Spinal cord (tissue), 10 donors: ENCODE data around the gene CCS. TPM values are rescaled to one million over a fixed set of nuclear protein-coding genes. Genes with fewer than 3 reads are reported as not detected.

Experiments
- DNase-seq, 6 donors: peaks; one replicate each; pipeline versions ENCODE4 v3.0.0 to v3.0.0-alpha.2; 2013 to 2015; ENCODE audit warnings: low spot score in 6 of 6, low read depth in 4 of 6
- H3K27ac ChIP-seq: one replicate; pipeline ENCODE4 v1.5.1; 2013; ENCODE audit warnings: low read depth, low read length, control low read depth
- H3K27me3 ChIP-seq: one replicate; pipeline ENCODE4 v1.6.1; 2013; ENCODE audit warnings: low read length; ENCODE audit not compliant: control insufficient read depth, insufficient read depth
- H3K36me3 ChIP-seq: one replicate; pipeline ENCODE4 v1.6.1; 2013; ENCODE audit warnings: low read length; ENCODE audit not compliant: control insufficient read depth, insufficient read depth
- H3K4me1 ChIP-seq: one replicate; pipeline ENCODE4 v1.6.1; 2013; ENCODE audit warnings: low read length; ENCODE audit not compliant: control insufficient read depth, insufficient read depth
- H3K4me3 ChIP-seq: one replicate; pipeline ENCODE4 v1.5.1; 2013; ENCODE audit warnings: low read depth, low read length, control low read depth
- H3K9me3 ChIP-seq: one replicate; pipeline ENCODE4 v1.6.1; 2013; ENCODE audit warnings: low read length; ENCODE audit not compliant: control insufficient read depth, insufficient read depth
- WGBS: methylation state at CpG from one replicate; pipeline ENCODE4 v1.1.5; 2013; ENCODE audit warnings: missing lambda C conversion rate; ENCODE audit not compliant: insufficient coverage; 5-methylcytosine and 5-hydroxymethylcytosine counted together
- polyA plus RNA-seq, 2 donors: library from polyadenylated mRNA; unstranded; fragments of 120-200 nt; gene quantifications; one replicate each; pipeline ENCODE4 v1.2.1, GENCODE V29; 2013; ENCODE audit not compliant: insufficient read length in 2 of 2
- total RNA-seq, 2 donors: library from RNA; depleted of rRNA in 1 of 2; stranded (reverse); fragments of 120-200 nt in 1 of 2; fragments of >200 nt in 1 of 2; gene quantifications; one replicate each; pipeline versions ENCODE4 v1.2.3 to v1.2.4, GENCODE V29; 2013 to 2014
- donor health status: healthy.

The CCS gene
- total and polyA plus RNA-seq, 4 donors: 17.0 to 81.4 (median 61.6) TPM

GRCh38 chr11:66559866-66560676 is 32.9 kb upstream of the CCS start:
- Histone ChIP-seq H3K4me3 (no peak overlapping the region), H3K9me3 (no peaks in the 10 kb centered on the region), H3K27ac (no peak overlapping the region), H3K36me3 (peaks cover 38% of the 10 kb centered on the region), H3K4me1 (peaks cover 8% of the 10 kb centered on the region), H3K27me3 (peaks cover 13% of the 10 kb centered on the region)
- 79% methylated on average over 22 of the region's 27 CpGs for WGBS
- DNase-seq: no peak

GRCh38 chr11:66561178-66561974 is 31.6 kb upstream of the CCS start:
- DNase-seq: no peak
- Histone ChIP-seq H3K4me3 (no peak overlapping the region), H3K9me3 (no peaks in the 10 kb centered on the region), H3K4me1 (peaks cover 8% of the 10 kb centered on the region), H3K27ac (no peak overlapping the region), H3K36me3 (peaks cover 49% of the 10 kb centered on the region), H3K27me3 (peaks cover 13% of the 10 kb centered on the region)
- WGBS: 90% methylated on average over 12 of the region's 14 CpGs

- Histone ChIP-seq H3K4me3 (no peak overlapping the region), H3K4me1 (peaks cover 8% of the 10 kb centered on the region), H3K9me3 (no peaks in the 10 kb centered on the region), H3K27me3 (peaks cover 13% of the 10 kb centered on the region), H3K36me3 (peaks cover 54% of the 10 kb centered on the region), H3K27ac (no peak overlapping the region)
- 92% methylated on average over 7 of the region's 9 CpGs for WGBS
- DNase-seq: no peak
Measured at GRCh38 chr11:66561975-66562248, 31.1 kb upstream of the CCS start.

GRCh38 chr11:66562275-66562674 is 30.7 kb upstream of the CCS start:
- H3K4me3 ChIP-seq: no peak overlapping the region
- DNase-seq: no peak
- H3K27ac ChIP-seq: no peak overlapping the region
- H3K36me3 ChIP-seq: peaks cover 57% of the 10 kb centered on the region
- WGBS: 100% methylated on average over 1 of the region's 2 CpGs
- peaks cover 13% of the 10 kb centered on the region for H3K27me3 ChIP-seq
- H3K9me3 ChIP-seq: no peaks in the 10 kb centered on the region
- peaks cover 9% of the 10 kb centered on the region for H3K4me1 ChIP-seq

- Histone ChIP-seq H3K4me3 (no peak overlapping the region), H3K36me3 (peaks cover 59% of the 10 kb centered on the region), H3K27me3 (peaks cover 8% of the 10 kb centered on the region), H3K9me3 (no peaks in the 10 kb centered on the region), H3K4me1 (peaks cover 16% of the 10 kb centered on the region), H3K27ac (no peak overlapping the region)
- WGBS: 87% methylated on average over 13 of the region's 20 CpGs
- DNase-seq: peak in 1 of 6 donors; percentile 0
Measured at GRCh38 chr11:66562907-66563583, 29.9 kb upstream of the CCS start.

- H3K4me3 ChIP-seq: no peak overlapping the region
- DNase-seq: no peak
- no peak overlapping the region for H3K27ac ChIP-seq
- H3K36me3 ChIP-seq: peaks cover 59% of the 10 kb centered on the region
- peaks cover 2% of the 10 kb centered on the region for H3K27me3 ChIP-seq
- peaks cover 20% of the 10 kb centered on the region for H3K4me1 ChIP-seq
- 90% methylated on average over 5 of the region's 10 CpGs for WGBS
- H3K9me3 ChIP-seq: no peaks in the 10 kb centered on the region
Measured at GRCh38 chr11:66563832-66564231, 29.2 kb upstream of the CCS start.

GRCh38 chr11:66564538-66564937 is 28.4 kb upstream of the CCS start:
- Histone ChIP-seq H3K27me3 (no peaks in the 10 kb centered on the region), H3K36me3 (peaks cover 59% of the 10 kb centered on the region), H3K4me3 (no peak overlapping the region), H3K27ac (no peak overlapping the region), H3K4me1 (peaks cover 14% of the 10 kb centered on the region), H3K9me3 (no peaks in the 10 kb centered on the region)
- WGBS: 88% methylated on average over 13 of the region's 14 CpGs
- no peak for DNase-seq

- 93% methylated on average over 2 of the region's 5 CpGs for WGBS
- H3K9me3 ChIP-seq: no peaks in the 10 kb centered on the region
- H3K27me3 ChIP-seq: no peaks in the 10 kb centered on the region
- H3K4me1 ChIP-seq: peaks cover 14% of the 10 kb centered on the region
- H3K4me3 ChIP-seq: no peak overlapping the region
- no peak overlapping the region for H3K27ac ChIP-seq
- DNase-seq: no peak
- peaks cover 59% of the 10 kb centered on the region for H3K36me3 ChIP-seq
Measured at GRCh38 chr11:66564984-66565383, 28.0 kb upstream of the CCS start.

GRCh38 chr11:66566221-66566620 is 26.8 kb upstream of the CCS start:
- DNase-seq: no peak
- Histone ChIP-seq H3K36me3 (peaks cover 53% of the 10 kb centered on the region), H3K4me3 (no peak overlapping the region), H3K27me3 (no peaks in the 10 kb centered on the region), H3K4me1 (peaks cover 14% of the 10 kb centered on the region), H3K9me3 (no peaks in the 10 kb centered on the region), H3K27ac (no peak overlapping the region)
- WGBS: 99% methylated on average over 7 of the region's 8 CpGs
